HT-29 (cell line): Measurements from ENCODE around the gene RBM12. TPM values are rescaled to one million over a fixed set of nuclear protein-coding genes. Genes with fewer than 3 reads are reported as not detected.
A peak's percentile ranks its signal among the peaks of the same experiment; 100 is the strongest.
"Not testable (repeated sequence)": the region's sequence is repeated elsewhere in the genome, so short reads cannot be mapped to it uniquely, and the experiment has no call there.

Experiments
- DNase-seq: peaks from one replicate; pipeline ENCODE4 v3.0.0-alpha.2; 2015; ENCODE audit warnings: low spot score
- total RNA-seq: library from RNA; depleted of rRNA; stranded (reverse); fragments of >200 nt; shearing (Covaris generic); gene quantifications from 2 replicates; pipeline ENCODE4 v1.2.3, GENCODE V29; 2014; rRNA removed

The RBM12 gene, protein sequence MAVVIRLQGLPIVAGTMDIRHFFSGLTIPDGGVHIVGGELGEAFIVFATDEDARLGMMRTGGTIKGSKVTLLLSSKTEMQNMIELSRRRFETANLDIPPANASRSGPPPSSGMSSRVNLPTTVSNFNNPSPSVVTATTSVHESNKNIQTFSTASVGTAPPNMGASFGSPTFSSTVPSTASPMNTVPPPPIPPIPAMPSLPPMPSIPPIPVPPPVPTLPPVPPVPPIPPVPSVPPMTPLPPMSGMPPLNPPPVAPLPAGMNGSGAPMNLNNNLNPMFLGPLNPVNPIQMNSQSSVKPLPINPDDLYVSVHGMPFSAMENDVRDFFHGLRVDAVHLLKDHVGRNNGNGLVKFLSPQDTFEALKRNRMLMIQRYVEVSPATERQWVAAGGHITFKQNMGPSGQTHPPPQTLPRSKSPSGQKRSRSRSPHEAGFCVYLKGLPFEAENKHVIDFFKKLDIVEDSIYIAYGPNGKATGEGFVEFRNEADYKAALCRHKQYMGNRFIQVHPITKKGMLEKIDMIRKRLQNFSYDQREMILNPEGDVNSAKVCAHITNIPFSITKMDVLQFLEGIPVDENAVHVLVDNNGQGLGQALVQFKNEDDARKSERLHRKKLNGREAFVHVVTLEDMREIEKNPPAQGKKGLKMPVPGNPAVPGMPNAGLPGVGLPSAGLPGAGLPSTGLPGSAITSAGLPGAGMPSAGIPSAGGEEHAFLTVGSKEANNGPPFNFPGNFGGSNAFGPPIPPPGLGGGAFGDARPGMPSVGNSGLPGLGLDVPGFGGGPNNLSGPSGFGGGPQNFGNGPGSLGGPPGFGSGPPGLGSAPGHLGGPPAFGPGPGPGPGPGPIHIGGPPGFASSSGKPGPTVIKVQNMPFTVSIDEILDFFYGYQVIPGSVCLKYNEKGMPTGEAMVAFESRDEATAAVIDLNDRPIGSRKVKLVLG
- total RNA-seq: 54.8 and 55.4 TPM in 2 replicates

DNA sequence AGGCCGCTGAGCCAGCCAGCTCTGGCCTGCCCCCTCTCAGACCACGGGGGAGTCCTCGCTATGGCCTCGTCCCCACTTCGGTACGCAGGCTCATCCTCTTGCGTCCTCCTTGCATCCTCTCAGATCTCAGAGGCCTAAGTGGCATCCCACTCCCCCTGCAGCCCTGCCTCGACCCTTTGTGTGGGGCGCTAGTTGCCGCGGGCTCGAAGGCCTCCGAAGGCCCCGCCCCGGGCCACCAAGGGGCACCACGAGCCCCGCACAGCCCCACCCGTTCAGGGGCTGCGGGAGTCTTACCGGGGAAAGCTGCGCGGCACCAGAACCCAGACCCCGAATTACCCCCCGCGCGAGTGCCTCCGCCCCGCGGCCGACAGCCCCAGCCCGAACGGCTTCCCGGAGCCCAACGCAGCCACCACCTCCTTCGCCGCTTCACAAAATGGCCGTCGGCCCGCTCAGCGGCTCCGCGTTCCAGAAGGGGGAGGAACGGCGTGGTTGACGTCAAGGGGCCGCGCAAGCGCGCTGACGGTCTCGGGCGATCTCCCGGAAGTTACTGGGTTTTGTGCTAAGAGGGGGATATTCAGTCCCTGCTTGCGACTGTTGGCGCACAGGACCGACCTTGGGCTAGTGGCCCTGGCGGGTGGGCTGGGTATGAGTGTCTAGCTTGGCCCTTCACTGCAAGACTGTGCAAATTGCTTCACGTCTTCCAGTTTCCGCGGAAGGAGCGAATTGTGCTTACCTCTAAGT is at the start of gene RBM12, which contains the start of gene CPNE1:
RBM12 (minus strand) TSS at position 435 of the 741 bp plus-strand sequence. CDS start 9,578 bp downstream, outside the sequence.
CPNE1 (minus strand) TSS at position 435 of the 741 bp plus-strand sequence. CDS start 31,977 bp downstream, outside the sequence.
- DNase-seq: peak; percentile 98

DNA sequence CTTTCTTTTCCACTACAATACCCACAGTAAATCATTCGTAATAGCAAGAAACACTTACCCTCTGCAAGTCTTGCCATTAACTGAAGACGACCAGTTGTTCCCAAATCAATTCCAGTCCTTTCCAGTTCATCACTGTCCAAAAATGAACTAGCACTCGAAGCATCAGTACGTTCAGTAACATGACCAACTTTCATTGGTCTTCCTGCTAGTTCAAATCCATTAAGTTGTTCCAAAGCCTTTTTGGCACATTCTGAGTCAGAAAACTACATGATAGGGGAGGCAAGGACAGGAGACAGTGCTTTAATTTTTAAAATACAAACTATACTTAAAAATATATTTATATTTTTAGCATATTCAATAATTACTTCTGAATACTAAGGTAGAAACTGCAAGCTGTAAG is 49.4 kb upstream of the RBM12 start:
- DNase-seq: no peak

DNA sequence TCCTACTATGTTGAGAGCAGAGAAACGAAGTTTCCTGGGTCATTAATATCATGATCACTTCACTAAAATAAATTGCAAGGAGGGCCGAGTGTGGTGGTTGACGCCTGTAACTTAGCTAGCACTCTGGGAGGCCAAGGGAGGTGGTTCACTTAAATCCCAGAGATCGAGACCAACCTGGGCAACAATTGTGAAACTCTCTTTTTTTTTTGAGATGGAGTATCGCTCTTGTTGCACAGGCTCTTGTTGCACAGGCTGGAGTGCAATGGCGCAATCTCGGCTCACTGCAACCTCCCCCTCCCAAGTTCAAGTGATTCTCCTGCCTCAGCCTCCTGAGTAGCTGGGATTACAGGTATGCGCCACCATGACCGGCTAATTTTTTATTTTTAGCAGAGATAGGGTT is 48.4 kb upstream of the RBM12 start:
- not testable (repeated sequence) for DNase-seq

DNA sequence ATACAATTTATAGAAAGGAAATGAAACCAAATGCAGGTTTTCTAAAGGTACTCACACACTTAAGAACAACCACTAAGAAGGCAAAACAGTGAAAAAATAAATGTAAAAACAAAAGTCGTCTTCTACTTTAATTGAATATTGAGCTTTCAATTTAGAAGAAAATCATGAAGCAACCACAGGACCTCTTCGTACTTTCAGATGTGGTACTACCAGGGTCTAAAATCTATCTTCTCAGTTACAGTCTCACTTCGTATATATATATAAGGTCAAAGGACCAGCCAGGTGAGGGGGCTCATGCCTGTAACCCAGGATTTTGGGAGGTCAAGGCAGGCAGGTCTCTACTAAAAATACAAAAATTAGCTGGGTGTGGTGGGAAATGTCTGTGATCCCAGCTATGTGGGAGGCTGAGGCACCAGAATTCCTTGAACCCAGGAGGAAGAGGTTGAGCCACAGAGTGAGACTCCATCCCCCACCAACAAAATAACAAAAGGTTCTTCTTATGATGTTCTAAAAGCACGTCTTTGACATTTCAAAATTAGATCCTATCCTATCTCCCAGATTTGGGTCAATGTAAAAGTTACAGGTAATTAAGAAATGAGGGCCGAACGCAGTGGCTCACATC is 47.0 kb upstream of the RBM12 start:
- DNase-seq: no peak

DNA sequence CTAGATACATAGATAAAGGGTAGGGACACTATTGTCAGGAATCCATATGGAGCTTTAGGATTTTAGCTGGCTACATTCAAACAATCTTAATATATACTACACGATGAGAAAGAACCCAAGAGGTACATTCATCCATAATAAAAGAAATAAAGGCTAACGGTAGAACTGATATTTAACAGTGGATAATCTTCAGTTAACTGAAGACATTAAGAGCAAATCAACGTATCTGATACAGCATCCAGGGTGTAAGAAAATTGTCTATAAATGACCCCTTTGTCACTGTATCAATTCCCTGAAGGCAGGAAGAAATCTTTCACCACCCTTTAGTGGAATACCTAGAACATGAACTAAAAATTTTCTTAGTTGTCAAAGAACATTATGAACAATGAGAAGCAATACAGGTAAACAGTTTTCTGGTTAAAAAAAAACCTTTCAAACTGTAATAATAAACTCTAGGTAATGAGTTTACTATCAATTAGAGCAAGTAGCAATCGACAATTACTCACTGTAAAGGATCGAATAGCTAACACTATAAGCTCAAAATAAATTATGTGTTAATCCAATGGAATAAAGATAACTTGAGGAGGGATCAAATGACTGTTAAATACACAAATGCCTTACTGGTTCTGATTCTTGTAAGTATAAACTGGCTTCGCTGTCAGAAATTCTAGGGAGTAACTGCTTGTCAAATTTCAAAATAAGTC is 46.3 kb upstream of the RBM12 start:
- no peak for DNase-seq

DNA sequence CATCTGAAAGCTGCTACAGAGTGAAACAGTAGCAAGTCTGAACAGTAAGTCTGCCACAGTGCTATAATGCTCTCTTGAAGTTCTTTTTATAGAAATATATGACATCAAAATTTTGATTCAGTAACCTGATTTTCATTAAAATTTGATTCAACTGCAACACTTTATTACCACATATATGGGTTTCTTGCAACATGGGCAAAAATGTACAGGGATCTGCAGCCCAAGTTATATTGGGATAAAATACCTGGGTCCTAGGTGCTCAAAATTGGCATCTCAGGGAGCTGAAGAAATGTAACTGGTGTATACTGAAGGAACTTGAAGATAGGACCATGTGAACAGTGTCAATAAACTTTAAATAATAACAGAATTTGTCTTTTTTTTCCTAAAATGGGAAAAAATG is 45.3 kb upstream of the RBM12 start:
- DNase-seq: no peak

DNA sequence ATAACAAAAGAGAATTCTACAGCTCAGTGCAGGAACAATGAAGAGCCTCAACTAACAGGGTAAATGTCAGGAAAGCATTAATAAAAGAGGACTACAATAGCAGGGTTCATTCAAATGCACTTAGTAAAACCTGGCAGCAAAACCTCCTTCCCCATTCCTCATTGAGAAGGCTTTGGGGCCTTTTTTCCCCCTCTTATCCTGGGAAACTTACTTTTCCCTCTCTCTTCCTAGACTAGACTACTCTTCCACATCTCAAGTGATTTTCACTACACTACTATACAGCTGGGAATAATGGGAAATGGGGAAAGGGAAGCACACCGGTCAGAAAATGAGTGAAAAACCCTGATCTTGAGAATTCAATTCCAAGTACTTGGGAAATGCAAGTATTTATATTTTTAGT is 44.6 kb upstream of the RBM12 start:
- DNase-seq: no peak

DNA sequence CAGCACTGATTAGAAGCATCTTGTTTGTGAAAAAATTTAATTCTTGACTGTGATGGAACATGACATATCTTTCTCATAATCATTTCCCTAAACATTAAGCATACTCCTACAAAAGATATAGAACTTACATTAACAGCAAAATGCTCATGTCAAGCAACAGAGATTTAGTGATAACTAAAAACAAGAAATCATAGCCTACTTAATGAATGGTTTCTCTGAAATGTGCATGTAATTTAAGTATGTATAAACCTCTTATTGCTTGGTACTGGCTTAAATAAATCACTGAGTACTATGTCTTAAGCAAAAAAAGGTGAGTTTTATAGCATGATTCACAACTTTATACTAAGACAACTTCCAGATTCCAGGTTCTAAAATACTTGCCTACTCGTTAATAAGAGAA is 43.8 kb upstream of the RBM12 start:
- DNase-seq: no peak

DNA sequence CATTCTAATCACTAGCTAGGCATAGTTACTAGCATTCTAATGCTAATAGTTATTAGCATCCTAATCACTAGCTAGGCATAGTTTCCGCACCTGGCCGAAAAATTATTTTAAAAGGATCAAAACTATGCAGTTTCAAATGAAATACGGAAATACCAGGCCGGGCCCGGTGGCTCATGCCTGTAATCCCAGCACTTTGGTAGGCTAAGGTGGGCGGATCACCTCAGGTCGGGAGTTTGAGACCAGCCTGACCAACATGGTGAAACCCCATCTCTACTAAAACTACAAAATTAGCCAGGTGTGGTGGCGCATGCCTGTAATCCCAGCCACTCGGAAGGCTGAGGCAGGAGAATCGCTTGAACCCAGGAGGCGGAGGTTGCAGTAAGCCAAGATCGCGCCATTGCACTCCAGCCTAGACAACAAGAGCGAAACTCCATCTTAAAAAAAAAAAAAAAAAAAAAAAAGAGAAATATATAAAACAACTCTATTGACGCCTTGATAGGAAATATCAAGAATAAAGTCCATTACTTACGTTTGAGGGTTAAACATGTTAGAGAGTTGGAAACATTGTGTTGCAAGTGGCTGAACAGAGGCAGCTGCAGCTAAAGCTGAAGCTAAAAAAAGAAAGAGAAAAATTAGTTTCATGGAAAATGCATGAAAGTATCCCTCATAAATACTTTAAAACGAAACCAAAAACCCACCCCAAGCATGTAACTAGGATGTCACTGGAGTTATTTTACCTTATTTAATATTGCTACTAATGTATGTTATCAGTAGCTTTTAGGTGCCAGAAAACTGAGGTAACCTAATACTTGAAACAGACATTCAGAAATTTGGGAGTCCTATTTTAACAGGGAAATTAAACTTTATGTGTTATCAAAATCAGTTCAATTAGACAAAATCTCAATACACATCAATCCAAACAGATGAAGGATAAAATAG is 42.2 kb upstream of the RBM12 start:
- DNase-seq: not testable (repeated sequence)

DNA sequence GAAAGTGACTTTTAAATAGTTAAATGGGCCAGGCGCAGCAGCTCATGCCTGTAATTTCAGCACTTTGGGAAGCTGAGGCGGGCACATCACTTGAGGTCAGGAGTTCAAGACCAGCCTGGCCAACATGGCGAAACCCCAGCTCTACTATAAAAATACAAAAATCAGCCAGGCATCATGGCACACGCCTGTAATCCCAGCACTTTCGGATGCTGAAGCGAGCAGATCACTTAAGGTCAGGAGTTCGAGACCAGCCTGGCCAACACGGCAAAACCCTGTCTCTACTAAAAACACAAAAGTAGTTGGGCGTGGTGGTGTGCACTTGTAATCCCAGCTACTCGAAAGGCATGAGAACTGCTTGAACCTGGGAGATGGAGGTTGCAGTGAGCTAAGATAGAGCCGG is 41.2 kb upstream of the RBM12 start:
- not testable (repeated sequence) for DNase-seq

DNA sequence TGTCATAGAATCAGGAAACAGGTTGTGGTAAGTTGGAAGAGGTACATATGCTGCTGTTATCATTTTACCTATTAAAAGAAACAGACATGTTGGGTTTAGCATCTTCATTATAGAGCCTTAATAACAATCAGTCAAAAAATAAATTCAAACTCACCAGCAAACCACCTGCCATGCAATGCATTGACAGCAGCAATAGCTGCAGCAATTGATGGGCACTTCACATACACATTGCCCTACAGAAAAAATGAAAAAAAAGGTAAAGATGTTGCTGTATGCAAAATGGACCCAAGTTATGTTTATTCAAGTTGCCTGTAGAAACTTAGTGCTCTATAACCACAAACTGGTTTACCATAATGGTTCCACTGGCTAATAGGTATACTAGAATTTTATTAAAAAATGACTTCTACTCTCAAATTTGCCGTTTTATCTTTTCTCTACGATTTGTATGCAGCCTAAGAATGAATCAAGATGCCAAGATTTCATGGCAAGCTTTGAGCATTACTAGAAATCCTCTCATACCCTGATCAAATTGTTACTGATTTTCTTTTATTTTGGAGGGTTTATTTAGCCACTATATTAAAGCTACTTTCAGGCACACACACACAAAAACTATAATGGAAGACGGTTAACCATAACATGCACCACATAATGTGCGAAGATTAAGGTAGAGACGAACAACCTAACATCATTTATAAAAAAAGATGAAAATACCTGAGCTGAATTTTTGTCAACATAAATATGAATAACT is 40.0 kb upstream of the RBM12 start:
- DNase-seq: no peak

DNA sequence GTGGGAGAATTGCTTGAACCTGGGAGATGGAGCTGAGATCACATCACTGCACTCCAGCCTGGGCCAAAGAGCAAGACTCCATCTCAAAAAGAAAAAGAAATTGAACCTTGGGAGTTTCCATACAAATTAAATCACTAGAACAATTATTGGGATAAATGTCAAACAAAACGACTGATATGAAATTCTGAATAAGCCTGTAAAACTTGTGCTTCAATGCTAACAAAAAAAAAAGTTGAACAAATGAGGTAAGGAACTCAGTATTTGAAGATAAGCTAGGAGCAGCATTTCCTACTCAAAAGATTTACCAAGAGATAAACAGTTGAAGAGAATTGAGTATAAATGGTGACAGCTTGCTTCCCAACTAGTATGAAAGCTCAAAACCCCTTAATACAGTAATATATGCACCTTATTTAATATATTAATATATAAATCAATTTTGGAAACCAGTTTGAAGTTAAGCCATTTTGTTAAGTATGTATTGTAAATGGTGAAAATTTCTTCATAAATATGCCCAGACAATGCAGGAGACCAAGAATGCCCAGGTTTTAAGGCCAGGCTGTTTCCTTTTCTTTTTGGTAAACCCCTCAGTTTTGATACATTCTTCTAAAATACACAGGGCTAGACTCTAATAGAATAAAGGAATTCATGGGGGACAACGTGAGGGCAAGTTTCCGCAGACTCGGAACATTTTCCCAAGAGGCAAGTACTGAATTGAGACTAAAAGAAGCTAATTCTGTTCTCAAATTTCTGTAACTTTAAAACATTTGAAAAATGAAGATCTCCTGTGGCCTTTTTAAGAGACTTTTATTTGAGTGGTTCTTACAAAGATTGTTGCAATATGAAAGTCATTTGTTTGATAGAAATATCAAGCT is 38.4 kb upstream of the RBM12 start:
- DNase-seq: no peak

DNA sequence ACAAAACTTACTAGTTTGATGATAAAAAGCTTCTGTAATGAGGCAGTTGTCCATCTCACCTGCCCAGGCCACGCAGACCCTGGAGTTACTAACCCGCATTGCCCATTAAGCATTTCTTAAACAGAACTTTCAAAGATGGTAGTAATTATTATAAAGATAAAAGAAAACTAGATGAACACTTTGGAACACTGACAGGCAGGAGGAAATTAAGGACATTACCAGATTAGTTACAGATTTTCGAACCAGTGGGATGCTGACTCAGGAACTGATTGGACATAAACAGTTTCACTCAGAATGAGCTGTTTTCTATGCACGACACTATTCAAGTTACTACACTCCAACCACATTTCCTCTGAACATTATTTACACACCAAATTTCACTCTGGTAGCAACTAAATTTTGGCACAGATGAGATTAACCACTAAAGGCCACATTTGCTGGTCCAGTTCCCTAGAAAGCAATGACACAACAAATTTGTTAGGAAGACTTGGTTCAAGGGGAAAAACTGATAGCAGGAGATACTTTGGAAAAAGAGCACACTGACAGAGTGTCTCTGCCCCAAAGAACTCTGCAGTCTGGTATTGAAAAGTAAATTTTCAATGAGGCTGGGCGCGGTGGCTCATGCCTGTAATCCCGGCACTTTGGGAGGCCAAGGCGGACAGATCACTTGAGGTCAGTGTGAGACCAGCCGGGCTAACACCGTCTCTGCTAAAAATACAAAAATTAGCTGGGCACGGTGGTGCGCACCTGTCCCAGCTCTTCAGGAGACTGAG is 37.5 kb upstream of the RBM12 start:
- no peak for DNase-seq

DNA sequence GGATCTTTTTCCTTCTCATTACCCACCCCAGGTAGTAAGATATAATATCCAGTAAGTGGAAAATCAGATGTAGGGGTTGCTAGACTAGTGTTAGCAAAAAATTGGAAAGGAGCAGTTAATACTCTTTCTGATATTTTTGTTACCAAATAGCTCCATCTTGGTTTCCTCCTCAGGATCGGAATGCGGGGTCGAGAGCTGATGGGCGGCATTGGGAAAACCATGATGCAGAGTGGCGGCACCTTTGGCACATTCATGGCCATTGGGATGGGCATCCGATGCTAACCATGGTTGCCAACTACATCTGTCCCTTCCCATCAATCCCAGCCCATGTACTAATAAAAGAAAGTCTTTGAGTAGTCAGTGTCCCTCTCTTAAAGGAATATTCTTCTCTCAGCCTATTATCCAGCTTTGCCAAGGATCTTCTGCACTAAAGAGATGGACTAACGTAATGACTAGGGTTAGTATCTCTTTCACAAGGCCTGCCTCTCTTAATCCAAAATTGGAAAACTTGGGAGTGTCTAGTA is 36.0 kb upstream of the RBM12 start:
- no peak for DNase-seq

DNA sequence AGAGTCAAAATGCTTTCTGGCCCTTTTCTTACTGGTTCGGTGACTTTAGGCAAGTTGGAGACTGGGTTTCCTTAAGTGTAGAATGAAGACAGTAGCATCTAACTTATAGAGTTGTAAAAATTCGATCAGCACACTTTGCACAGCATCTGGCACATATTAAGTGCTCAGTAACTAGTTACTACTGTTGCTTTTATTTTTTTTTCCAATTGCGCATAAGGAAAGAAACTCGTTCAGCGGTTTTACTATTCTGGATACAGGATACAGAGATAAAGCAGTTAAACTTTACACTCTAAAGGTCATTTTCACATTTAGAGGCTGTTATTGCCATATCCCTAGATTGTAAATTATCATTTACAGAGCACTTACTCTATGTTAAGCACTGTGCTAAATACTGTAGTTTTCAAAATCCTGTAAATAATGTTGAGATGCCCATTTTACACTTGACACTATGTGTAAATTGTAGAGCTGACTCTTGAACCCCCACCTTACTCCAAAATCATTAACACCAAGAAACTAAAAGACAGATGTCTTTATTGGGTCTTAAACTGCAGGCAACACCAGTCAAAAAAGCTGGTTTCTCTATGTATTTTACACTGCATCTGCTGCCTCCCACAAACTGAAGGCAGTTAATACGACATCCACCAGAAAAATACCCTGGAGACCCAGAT is 35.4 kb upstream of the RBM12 start:
- DNase-seq: no peak
